Measurements from ENCODE around the gene ARRB1. TPM values are rescaled to one million over a fixed set of nuclear protein-coding genes. Genes with fewer than 3 reads are reported as not detected.

The ARRB1 gene
- total RNA-seq, 1 donor from 2014 or later = 60.3 TPM

- FAIRE-seq = no peak
- peak; percentile 93 to 97 for DNase-seq (ENCODE audit: low spot score in 2 of 2)
Measured at GRCh38 chr11:75241036-75241905, 110.2 kb downstream of the ARRB1 start.

DNA sequence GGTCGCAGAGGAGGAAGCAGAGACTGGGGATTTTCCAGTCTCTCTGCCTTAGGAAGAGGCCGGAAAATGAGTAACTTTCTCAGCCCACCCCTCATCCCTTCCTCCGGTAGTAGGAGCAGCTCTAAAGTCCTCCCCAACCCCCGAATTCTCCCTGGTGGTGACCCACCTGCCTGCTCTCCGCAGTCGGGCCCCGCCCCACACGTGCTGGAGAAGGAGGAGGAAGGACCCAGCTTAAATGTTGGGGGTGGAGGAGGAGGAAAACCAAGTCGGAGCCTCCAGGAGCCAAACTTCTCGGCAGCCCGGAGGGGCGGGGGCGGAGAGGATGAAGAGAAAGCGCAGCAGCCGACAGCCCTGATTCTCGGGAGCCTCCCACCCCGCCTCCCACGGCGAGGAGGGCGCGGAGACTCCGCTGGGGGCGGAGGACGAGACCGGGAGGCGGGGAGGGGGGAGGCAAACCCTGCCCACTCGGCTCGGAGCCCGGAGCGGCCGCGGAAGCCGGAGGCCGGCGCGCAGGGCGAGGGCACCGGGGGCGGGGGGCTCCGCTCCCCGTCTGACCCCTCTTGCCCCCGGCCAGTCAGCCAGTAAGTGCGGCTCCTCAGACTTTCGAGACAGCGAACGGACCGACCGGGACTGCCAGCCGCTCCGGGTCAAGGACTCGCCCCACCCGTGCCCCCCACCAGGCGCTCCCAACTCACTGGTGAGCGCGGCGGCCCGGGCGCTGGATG is 111.0 kb downstream of the ARRB1 start, which contains the start of gene TPBGL:
TSS of gene TPBGL (plus strand) at position 464 of the 725 bp plus-strand sequence. CDS start 276 bp downstream, outside the sequence.
- no peak for FAIRE-seq
- DNase-seq (ENCODE audit: low spot score in 2 of 2) = peak in 1 of 2 donors; percentile 47

GRCh38 chr11:75239531-75240290 is 111.8 kb downstream of the ARRB1 start:
- DNase-seq (ENCODE audit: low spot score in 2 of 2) = no peak

DNA sequence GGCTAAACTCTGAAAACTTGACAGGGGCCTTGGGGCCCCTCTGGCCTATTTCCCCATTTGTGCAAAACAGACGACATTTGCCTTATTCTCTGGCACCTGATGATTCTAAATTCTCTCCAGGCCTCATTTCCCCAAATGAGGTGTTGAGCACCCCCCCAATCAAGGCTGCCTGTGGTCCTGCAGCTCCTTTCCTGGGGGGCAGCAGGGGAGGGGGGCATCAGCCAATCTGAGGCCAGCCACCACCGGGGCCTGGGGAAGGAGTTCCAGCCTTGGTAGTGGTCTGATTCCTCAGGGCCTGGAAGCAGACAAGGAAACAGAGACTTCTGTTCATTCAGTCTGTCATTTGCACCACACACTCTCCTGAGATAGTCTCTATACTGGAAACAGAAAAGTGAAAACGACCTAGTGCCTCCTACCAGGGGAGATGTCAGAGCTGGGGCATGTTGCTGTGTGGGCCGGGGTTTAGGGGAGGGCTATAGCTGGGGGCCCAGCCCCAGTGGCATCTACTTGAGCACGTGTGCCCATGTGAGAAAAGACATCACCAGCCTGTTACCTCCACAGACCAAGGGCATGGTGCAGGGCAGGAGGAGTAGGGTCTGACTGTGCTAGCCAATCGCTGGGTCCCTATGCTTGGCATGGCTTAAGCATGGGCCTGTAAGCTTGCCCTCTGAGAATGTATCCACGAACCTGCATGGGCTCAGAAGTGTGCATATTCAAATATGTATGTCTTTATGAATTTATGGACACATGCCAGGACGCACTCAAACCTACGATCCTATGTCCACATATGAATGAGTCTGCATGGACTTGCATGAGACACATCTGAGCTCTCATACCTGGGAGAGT is 112.6 kb downstream of the ARRB1 start:
- no peak for DNase-seq (ENCODE audit: low spot score in 2 of 2)
- FAIRE-seq = no peak

More at GRCh38 chr11:75239531-75240290, 111.8 kb downstream of the ARRB1 start:
- FAIRE-seq = no peak

- no peak for FAIRE-seq
- DNase-seq (ENCODE audit: low spot score in 2 of 2) = no peak
Measured at GRCh38 chr11:75237050-75237449, 114.4 kb downstream of the ARRB1 start.

DNA sequence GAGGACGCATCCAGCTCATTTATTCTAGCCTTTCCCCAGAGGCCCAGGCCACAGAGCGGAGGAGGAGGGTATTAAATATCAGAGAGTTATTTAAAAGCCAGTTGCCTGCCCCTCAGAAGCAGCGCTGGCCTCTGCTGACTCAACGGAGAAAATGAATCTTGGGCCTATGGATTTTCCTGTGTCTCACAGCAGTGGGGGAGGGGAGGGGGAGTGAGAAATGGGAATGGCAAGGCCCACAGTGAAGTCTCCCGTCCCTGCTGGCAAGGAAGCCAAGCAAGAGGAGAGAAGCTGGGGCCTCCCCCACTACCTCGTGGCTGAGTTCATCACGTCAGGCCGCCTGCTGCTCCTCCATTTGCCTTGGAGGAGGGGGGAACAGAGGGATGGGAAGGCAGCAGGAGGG is 115.4 kb downstream of the ARRB1 start:
- no peak for FAIRE-seq
- no peak for DNase-seq (ENCODE audit: low spot score in 2 of 2)

- FAIRE-seq = no peak
- no peak for DNase-seq (ENCODE audit: low spot score in 2 of 2)
Measured at GRCh38 chr11:75233754-75234172, 117.7 kb downstream of the ARRB1 start.

DNA sequence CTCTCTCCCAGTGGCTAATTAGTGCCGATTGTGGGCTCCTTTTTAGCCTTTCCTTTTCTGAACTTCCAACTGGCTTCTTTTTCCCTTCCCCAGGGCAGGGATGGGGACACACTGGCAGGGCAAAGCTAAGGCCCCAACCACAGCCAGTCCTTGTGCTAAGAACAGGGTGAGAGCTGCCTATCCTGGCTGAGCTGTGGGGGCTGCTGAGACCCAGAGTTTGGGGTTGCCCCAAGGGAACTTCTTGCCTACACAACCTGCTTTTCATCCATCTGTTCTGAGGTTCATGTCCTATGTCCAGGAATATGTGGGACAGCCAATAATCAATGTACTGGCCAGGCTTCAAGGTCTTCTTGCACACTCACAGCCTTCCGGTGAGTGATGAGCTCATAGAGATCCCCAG is 120.8 kb downstream of the ARRB1 start:
- DNase-seq (ENCODE audit: low spot score in 2 of 2) (no peak), FAIRE-seq (no peak)

DNA sequence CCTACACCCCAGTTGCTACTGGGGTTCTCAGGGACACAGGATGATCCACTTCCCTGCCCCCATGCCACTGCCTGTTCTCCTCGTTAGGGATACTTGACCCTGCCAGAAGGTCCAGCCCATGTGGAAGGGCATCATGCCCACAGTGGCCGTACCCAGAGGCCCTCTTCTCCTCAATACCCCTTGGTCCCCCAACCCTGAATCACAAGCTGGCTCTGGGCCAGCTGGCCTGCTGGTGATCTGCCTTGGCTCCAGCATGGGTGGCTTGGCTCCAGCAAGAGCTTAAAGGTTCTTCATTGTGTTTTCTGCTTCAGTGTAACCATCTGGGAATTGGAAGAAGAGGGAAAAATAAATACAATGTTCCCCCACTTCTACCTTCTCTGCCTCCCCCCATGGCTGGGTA is 122.0 kb downstream of the ARRB1 start:
- FAIRE-seq (no peak), DNase-seq (ENCODE audit: low spot score in 2 of 2) (no peak)

DNA sequence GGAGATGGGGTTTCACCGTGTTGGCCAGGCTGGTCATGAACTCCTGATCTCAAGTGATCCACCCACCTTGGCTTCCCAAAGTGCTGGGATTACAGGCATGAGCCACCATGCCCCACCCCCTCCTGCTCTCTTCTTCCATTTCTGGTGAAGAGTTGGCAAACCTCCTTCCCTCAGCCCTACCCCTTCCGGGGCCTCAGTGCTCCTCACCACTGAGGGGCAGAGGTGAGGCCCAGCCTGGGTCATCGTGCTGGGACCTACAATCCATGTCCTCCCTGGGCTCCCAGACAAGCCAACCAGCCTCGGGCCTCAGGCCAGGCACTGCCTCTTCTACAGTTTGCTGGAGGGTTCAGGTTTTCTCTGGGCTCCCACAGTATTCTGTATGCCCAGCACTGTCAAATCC is 125.7 kb downstream of the ARRB1 start:
- DNase-seq (ENCODE audit: low spot score in 2 of 2) (no peak), FAIRE-seq (no peak)

GRCh38 chr11:75223954-75224643 is 127.4 kb downstream of the ARRB1 start:
- FAIRE-seq (no peak), DNase-seq (ENCODE audit: low spot score in 2 of 2) (no peak)

DNA sequence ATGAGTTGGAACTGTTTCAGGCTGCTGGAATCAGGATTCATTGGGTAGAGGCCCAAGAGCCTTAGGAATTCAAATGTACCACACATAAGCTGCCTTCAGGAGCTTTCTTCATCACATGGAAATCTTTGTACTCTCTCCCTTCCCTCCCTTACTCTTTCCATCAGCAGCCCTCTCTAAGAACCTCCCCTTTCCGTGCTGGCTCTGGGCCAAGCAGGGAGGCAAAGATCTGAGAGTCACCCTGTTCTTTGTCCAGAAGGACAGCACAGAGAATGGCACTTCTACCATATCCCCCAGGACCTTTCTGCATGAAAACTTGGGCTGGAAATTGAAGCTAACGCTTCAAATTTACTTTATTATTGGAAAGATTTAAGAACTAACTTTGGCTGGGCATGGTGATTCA is 131.6 kb downstream of the ARRB1 start:
- FAIRE-seq = no peak
- DNase-seq (ENCODE audit: low spot score in 2 of 2) = no peak

GRCh38 chr11:75214843-75215242 is 136.6 kb downstream of the ARRB1 start:
- DNase-seq (ENCODE audit: low spot score in 2 of 2) (no peak), FAIRE-seq (no peak)

GRCh38 chr11:75214411-75214821 is 137.0 kb downstream of the ARRB1 start:
- no peak for FAIRE-seq
- peak in 1 of 2 donors; percentile 44 for DNase-seq (ENCODE audit: low spot score in 2 of 2)

Small RNA genes lying within 50 kb of the gene (small RNA-seq; reads per million reads assigned to genes)
- gene MIR326 (4.3 reads per million, percentile 91 among the genes with 10 or more reads in this experiment), gene SNORD15A (not detected)

Other genes starting within 250 kb of the ARRB1 start
- gene SLCO2B1, start 200.6 kb downstream of the ARRB1 start, total RNA-seq = 5.7 TPM
- gene TPBGL, start 110.9 kb downstream of the ARRB1 start, total RNA-seq = not detected
- 1,354 TPM for gene RPS3, start 47.9 kb upstream of the ARRB1 start, total RNA-seq
- gene KLHL35, start 81.5 kb upstream of the ARRB1 start, total RNA-seq = 28.5 TPM
- gene GDPD5, start 174.3 kb upstream of the ARRB1 start, total RNA-seq = 12.2 TPM
- 20.0 TPM for gene SERPINH1, start 210.6 kb upstream of the ARRB1 start, total RNA-seq